Raji (cell line): ENCODE data around the gene METTL17.

Experiments
- POLR2A ChIP-seq: IDR thresholded peaks from 2 replicates; pipeline ENCODE4 v1.6.1; 2011; ENCODE audit warnings: low read depth, low read length, control low read depth; ENCODE audit not compliant: insufficient read depth

METTL17 gene

GRCh38 chr14:20988717-20989470 is 886 bp upstream of the METTL17 start:
- no peak for TF ChIP-seq POLR2A

DNA sequence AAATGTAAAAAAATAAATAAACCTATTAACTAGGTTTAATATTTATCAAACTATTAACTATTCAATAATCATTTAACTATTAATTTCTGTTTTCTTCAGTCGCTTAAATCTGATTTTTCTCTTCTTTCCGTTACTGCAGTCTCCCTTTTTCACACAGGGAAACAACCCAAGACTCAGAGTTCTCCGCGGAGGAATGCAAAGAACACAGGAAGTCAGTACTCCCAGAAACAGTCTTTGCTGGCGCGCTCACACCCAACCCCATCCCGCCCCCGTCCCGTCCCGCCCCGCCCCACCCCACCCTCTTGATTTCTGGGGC is 351 bp upstream of the METTL17 start:
- no peak for TF ChIP-seq POLR2A

DNA sequence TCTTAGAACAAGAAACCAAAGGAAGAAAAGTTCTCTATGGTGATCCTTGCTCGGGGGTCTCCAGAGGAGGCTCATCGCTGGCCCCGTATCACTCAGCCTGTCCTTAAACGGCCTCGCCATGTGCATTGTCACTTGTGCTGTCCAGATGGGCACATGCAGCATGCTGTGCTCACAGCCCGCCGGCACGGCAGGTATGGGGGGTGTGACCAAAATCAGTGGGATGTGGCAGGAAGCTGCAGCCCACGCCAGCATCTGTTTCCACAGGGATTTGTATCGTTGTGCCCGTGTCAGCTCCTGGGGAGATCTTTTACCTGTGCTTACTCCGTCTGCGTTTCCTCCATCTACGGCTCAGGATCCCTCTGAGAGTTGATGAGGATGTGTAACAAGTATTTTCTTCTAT is 6.7 kb downstream of the METTL17 start:
- TF ChIP-seq POLR2A: no peak

GRCh38 chr14:20997115-20997514 is 7.3 kb downstream of the METTL17 start:
- TF ChIP-seq POLR2A: no peak

DNA sequence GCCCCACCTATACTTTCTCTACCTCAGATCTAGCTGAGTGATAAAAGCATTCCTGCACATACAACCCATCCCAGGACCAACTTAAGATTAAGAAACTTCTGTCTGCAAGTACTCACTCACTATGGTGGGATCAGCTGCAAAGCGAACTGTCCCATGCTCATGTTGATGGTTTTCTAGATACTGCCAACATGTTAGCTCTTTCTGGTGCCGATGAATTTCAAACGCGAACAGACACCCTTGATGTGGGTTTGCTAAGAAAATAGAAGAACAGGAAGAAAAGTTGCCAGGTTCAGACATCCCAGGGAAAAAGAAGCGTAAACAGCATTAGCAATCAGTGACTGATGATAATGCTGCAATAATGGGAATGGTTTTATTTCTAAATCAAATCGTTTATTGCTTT is 7.8 kb downstream of the METTL17 start:
- TF ChIP-seq POLR2A: no peak

- no peak for TF ChIP-seq POLR2A
Observed at GRCh38 chr14:20998139-20998538, 8.4 kb downstream of the METTL17 start.

- no peak for TF ChIP-seq POLR2A
Observed at GRCh38 chr14:20998674-20999366, 9.0 kb downstream of the METTL17 start, which contains the start of gene SLC39A2. Gene SLC39A2, plus strand, starts transcription at chr14:20999293. Its CDS starts 154 bp downstream, at chr14:20999447.

GRCh38 chr14:20999591-20999990 is 9.8 kb downstream of the METTL17 start:
- no peak for TF ChIP-seq POLR2A

DNA sequence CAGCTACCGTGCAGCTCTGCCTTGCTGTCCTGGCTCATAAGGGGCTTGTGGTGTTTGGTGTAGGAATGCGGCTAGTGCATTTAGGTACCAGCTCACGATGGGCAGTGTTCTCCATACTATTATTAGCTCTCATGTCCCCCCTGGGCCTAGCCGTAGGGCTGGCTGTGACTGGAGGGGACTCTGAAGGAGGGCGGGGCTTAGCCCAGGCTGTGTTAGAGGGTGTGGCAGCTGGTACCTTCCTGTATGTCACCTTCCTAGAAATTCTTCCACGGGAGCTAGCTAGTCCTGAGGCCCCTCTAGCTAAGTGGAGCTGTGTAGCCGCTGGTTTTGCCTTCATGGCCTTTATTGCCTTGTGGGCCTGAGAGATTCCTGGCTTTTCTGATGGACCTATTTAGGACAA is 11.4 kb downstream of the METTL17 start:
- no peak for TF ChIP-seq POLR2A

DNA sequence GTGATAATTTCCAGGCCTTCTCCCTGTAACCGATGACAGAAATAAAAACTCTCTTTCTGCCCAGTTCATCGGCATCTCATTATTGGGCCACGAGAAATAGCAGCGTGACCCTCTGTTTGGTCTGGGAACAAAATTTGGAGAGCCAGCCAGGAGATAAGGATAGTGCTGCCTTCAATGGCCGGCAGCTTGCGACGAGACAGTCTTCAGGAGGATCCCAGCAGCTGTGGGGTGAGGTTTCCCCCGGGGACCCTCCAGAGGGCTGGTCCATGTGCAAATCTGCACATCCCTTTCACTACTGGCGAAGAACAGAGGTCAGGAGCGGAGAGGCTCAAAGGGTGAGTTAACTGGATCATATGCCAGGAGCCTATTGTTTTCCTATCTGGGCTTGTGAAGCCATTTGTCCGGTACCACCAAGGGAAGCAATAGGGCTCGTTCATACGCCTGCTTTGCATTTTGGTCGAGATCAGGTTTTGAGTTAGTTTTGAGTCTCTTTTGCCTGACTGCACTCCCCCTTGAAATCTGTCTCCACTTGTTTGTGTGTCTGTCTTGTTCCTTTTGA is 14.1 kb downstream of the METTL17 start:
- TF ChIP-seq POLR2A: no peak

- no peak for TF ChIP-seq POLR2A
Observed at GRCh38 chr14:21011136-21011535, 21.4 kb downstream of the METTL17 start.

DNA sequence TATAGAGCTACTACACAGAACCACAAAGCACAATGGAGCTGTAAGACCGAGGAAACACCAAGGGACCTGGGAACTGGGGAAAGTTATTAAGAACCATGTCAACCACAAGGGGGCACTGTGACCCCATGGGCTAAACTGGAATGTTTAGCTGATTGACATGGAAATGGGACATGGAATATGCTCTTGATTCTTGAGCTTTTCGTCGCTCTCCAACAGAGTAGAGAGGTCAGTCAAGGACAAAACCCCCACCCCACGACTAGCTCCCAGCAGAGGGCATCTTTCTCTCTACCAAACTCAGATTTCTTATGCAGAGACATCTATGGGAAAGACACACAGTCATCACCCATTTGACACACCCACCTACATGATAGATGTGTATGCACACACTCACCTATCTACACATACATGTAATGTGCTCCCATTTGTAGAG is 25.0 kb downstream of the METTL17 start:
- TF ChIP-seq POLR2A: no peak

DNA sequence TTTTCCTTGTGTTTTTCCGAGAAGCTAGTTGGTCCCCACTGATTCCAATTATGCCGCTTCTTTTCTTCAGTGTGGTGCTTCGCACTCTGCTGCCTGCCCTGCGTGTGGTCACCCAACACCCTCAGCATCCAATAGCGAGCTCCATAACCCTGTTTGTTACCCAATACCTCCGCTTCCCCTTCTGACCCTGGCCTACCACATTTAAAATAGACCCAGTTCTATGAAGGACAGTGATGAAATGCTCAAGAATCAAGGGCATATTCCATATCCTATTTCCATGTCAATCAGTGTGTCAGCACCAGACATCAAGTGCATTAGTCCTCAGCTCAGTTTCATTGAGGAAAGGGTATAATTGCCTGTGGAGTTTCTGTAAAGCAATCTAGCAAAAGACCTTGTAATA is 25.5 kb downstream of the METTL17 start:
- TF ChIP-seq POLR2A: no peak

DNA sequence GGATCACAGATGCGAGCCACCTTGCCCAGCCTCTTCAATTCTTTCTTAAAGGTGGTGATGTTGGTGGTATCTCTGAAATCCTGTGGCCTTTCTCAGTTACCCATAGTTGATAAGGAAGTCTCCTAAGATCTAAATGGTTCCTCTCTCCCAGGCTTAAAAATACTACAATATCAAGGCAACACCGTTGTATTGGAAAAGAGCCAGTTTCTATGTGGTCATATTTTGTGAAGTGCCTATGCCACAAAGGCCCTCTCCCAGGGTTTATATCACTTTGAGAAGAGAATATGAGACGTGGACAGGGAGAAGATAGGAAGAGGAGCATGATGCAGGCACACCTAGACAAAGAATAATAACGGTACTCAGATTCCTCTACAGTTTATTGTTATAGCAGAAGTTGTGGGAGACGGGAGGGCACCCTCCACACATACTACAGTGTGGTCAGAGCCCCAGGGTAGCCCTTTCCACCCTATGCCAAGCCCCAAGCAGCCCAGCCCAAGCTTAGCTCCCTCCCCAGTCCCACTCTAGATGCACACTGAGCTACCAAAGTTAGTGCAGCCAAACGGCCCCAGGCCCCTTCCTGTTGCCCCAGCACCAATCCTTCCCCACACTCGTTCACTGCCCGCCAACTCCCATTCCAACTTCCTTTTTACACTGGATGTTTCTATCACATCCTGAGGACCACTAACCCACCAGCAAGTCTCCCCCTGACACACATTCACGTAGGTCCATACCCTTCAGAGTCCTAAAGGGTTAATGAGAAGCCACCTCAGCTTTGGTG is 26.8 kb downstream of the METTL17 start:
- TF ChIP-seq POLR2A: no peak

DNA sequence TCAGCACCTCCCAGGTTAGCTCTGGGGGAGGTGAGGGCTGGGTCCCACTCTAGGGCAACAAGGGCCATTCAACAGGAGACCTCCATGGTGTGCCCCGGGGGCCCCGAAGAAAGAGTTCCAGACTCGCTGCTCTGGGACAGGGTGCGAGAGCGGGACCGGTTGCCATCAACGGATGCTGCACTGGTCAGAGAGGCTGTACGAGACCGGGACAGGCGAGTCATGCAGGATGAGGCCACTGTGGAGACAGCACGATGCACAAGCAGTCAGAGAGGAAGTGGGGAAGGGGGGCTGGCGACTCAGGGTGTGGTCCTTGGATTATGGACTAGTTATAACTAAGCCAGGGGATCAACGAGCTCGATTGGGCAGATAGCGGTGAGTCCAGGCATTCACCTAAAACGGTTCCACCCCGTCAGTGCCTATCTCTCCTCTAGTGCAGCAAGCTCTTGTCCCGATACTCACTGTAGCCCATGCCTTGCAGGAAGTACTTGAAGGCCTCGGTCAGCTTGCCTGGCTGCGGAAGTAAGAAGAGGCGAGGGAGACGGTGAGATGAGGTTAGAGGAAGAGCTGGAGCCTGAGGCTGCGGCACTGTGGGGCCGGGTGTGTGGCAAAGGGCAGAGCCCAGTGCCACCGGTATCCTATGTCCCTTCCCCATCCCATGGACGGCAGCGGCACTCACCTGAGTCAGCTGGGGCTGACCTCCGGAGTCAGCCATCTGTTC is 27.9 kb downstream of the METTL17 start:
- no peak for TF ChIP-seq POLR2A
